NK-92 (cell line): ENCODE data around the gene BRME1.
A peak's percentile ranks its signal among the peaks of the same experiment; 100 is the strongest.

Experiments
- DNase-seq: peaks from one replicate; lab custom pipeline; 2025; ENCODE audit not compliant: unreplicated experiment; lab: John Stamatoyannopoulos, UW

Gene BRME1

DNA sequence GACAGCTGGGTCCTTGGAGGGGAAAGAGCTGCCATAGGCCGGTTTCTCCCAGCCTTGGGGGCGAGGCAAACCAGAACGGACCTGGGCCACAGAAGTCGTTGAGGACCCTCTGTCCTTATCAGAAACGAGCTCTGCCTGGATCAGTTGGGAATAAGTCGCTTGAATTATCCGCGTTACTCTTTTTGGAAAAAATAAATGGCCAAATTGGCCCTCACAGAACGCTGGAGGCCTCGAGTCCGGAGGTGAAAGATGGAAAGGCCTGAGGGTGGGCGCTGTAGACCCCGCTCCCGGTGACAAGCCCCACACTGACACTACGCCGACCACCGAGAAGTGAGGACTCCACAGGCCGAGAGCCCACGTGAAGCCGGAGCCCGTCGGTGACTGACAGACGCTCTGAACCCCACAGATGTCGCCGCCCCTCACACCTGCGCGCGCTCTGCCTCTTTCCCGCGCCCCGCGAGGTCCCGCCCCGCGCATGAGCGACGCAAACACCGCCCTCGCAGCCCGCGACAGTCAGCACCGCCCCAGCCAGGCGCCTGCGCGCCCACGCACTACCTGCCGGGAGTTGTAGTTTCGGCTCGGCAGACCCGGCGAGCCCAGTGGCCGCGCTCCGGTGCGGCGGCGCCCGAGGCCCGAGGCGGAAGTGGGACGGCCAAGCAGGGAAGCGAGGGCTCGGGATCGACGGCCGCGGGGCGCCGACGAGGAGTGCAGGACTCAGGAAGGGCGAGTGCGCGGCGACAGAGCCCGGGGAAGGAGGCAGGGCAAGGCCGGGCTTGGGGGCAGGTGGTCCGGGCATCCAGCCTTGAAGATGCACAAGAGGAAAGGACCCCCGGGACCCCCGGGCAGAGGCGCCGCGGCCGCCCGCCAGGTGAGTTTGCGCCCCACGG lies at the start of gene BRME1, which contains the start of gene CC2D1A:
TSS of gene BRME1 (minus strand) at position 484 of the 887 bp plus-strand sequence. CDS start 1,225 bp downstream, outside the sequence.
TSS of gene CC2D1A (plus strand) at position 568 of the 887 bp plus-strand sequence. CDS start at position 809, 241 bp downstream.
- DNase-seq: peak; percentile 58

DNA sequence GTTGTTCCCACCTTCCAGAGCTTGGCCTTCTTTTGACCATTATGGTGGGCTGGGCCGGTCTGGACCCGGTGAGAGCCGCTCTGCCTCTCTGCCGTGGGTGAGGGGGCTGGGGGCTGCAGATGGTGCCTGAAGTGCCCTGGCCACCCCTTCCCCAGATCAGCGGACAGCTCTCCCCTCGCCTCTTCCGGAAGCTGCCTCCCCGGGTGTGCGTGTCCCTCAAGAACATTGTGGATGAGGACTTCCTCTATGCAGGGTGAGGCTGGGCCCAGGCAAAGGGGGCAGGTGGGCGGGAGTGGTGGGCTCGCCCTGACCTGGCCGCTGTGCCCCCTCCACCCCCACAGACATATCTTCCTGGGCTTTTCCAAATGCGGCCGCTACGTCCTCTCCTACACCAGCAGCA lies 48.3 kb upstream of the BRME1 start:
- DNase-seq: no peak

DNA sequence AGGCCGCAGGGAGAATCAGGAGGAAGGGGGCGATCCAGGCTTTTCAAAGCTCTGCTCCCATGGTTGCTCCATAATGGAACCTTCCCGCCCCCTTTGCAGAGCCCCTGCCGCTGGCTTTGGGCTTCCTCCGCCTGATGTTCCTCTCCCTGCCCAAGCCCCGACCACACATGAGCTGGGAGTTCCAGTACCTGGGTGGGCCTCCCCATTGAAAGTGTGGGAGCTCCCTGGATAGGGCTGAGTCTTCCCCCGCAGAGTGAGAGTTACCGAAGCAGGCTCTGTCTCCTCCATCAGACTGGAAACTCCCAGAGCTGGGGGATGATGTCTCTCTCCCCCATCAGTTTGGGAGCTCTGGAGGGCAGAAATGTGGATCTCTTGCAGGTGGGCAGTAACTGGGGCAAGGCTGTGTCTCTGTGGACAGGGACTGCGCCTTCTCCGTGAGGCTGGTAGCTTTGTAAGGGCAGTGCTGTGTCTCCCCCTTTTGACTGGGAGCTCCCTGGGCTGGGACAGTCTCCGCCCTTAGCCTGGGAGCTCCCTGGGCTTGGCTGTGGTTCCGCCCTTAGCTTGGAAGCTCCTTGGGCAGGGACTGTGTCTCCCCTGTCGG lies 47.1 kb upstream of the BRME1 start:
- DNase-seq: no peak

DNA sequence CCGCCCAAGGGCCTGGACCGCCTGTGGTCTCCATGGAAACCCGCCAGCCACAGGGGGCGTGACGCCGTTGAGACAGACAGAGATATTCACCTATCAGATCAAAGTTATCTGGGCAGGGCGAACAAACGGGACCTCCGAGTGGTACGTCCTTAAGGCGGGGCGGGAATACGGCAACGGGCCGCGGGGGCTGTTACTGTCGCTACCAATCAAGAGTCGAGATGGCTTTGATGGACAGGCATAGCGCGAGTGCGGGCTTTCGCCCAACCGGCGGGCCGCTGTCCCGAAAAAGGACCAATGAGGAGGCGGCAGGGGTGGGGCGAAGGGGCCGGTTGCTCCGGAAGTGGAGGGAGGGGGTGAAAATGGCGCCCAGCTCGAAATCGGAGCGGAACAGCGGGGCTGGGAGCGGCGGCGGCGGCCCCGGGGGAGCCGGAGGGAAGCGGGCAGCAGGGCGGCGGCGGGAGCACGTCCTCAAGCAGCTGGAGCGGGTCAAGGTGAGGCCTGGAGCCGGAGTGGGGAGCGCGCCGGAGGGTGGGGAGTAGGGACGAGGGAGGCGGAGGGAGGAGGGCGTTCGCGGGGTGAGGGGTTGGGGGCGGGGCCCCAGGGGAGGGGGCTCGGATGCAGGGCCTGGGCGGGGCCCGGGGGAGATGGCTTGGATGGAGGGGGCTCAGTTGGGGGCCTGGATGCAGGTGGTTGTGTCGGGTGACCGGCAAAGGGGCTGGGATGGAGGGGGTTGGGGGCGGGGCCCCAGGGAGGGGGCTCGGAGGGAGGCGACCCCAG lies 46.4 kb upstream of the BRME1 start, which contains the start of gene DCAF15:
TSS of gene DCAF15 (plus strand) at position 356 of the 777 bp plus-strand sequence. CDS start at position 360, 4 bp downstream.
- peak; percentile 92 for DNase-seq

DNA sequence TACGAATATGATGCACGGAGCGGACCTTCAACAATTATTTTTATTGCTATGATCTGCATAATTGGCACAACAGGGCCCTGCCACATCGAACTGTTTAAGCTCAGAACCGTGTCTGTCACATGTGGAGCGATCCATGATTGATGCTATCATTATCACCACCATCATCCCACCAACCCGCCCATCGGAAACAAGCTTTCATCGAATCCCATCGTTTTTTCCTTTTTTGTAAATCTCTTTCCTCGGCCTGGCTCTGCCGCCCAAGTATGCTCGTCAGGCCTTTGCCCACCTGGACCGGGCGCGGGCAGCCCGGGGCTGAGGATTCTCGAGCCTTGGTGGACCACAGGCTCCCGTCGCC lies 45.9 kb upstream of the BRME1 start:
- DNase-seq: no peak

DNA sequence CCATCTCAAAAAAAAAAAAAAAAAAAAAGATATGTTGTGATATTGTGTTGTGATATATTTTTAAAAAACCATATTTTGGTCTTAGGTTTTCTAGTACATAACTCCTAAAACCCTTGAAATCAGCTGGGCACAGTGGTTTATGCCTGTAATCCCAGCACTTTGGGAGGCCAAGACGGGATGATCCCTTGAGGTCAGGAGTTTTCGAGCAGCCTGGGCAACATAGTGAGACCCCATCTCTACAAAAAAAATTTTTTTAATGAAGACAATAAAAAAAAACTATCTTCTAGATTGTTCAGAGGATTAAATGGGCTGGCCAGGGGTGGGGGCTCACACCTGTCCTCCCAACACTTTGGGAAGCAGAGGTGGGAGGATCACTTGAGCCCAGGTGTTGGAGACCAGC lies 45.1 kb upstream of the BRME1 start:
- DNase-seq: no peak

DNA sequence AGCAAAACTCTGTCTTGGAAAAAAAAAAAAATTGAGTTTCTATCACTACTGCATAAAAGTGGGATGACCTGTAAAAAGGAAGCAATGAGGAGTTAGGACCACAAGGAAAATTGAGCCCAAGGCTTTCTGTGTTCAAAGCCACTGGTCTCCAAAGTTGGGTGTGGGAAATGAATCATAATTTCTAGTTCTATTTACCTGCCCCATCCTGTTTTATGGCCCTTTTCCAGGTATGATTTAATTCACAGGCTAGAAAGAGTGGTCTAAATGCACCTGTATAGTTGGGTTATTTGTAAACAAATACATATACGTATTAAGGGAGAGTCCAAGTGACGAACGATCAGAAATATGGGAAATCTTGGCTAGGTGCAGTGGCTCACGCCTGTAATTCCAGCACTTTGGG lies 40.5 kb upstream of the BRME1 start:
- DNase-seq: no peak

DNA sequence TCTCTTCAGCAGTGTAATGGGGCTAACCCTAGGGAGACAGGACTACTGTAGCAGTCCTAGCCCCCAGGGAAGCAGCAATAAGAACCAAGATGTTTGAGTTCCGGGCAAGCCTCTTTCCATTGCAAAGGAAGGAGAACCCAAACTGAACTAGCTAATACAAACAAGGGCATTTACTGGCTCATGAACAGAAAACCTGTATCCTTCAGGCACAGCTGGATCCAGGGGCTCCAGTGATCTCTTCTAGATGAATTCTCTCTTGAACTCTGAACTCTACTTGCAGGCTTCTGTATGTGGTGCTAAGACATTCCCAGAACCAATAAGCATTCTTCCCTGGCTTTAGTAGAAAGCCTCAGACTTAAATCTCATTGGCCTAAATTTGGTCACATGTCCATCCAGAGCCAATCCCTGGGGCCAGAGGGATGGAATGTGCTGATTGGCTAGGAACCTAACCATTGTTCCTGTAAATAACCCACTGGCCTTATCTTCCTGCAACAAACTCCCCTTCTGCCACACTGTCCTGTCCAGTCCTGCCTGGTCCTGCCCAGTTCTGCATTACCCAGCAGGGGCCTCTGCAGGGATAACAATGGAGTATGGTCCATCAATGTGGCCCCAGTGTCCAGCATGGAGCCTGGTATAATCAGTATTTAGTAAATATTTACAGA lies 36.2 kb upstream of the BRME1 start:
- no peak for DNase-seq

DNA sequence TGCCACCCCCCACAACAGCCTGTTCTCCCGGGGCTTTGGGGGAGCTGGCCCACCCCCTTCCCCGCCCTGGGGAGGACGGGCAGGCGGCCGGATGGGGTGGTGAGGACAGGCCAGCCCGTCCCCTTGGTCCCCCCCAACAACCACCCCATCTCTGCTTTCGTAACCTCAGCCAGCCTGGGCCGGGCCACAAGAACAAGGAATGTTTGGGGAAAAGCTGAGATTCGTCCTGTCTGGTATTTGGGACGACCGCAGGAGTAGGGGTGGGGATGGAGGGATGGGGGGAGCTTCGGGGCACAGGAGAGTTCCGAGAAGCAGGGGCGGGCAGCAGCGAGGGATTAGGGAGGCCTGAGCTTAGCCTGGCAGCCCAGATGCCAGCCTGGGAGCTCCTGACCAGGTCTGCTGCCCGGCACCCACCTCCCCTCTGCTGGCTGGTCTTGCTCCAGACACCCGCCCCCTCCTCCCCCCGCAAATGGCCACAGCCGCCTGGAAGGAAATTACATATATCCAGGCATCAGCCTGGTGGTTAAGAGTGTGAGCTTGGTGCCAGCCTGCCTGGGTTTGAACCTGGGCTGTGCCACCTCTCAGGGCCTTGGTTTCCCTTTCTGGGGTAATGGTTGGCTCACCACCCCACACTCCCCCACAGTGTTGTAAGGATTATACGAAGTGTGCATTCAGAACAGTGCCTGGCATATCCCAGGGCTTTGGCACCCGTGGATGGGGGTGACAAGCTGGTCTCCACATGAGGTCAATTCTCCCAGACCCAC lies 32.6 kb upstream of the BRME1 start, which contains the start of gene PODNL1:
TSS of gene PODNL1 (minus strand) at position 117 of the 764 bp plus-strand sequence. CDS start 236 bp downstream, outside the sequence.
- DNase-seq: no peak

DNA sequence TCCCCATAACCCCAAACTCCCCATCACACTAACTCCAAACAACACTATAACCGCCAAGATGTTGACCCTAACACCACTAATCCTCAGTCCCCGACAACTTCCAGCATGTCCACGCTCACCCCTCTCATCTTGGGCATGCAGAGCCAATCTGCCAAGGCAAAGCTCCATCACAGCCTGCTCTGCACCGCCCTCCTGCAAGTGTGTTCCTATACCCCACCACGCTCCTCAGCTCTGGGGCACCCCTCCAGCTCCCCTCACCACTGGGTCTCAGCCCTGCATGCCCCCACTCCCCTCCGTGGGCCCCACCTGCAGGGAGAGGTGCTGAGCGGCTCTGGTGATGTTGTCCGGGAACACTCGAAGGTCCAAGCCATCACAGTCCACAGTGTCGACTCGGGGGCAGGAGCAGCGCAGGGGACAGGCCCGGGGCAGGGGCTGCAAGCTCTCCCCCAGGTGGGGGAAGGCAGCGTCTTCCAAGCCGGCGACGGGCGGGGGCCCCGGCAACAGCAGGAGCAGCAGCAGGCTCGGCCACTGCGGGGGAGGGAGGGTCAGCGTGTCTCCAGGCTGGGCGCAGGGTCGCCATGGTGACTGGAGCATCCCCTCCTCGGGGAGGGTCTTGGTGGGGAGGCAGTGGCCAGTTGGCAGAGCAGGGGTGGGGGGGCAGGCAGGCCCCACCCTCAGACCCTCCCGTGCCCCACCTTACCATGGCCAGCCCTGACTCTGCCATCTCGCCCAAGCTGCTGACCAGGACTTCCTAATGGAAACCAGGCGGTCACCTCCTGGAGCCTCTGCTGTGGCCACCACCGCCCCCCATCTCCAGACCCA lies 31.8 kb upstream of the BRME1 start:
- no peak for DNase-seq

DNA sequence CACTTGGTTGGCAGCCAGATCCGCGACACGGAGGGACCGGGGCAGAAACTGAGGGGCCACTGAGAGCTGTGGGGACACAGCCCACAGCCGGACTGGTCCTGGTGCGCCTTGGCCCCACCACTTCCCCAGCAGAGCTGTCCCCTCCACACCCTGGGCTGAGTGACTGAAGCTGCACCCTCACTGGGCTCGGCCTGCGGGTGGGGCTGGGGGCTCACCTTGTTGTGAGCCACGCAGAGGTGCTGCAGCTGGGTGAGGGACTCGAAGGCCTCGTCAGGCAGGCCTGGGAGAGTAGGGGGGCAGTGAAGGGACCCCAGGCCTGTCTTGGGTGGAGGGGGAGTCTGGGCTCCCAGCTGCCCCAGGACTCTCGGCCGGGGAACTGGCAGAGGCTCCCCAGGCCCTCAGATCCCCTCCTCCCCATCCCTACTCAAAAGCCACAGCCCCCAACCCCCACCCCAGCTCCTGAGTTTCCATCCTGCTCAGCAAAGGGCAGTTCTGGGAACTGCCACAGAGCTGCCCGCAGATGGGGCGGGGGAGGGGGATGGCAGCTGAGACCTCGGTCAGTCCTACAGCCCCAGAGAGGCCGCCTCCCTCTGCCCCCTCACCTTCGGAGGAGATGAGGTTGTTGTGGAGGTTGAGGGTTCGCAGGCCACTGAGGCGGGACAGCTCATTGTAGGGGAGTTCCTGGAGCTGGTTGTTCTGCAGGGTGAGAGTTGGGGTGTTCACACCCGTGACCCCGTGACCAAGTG lies 30.0 kb upstream of the BRME1 start:
- DNase-seq: no peak

DNA sequence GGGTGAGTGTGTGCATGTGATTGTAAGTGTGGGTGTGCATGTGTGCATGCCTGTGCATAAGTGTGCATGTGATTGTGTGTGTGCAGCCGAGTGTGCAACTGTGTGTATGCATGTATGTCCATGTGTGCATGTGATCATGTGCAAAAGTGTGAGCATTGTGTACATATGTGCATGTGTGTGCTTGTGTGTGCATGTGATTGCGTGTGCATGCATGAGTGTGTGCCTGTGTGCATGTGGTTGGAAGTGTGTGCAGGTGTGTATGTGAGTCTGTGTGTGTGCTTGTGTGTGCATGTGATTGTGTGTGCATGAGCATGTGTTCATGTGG lies 28.8 kb upstream of the BRME1 start:
- DNase-seq: no peak

DNA sequence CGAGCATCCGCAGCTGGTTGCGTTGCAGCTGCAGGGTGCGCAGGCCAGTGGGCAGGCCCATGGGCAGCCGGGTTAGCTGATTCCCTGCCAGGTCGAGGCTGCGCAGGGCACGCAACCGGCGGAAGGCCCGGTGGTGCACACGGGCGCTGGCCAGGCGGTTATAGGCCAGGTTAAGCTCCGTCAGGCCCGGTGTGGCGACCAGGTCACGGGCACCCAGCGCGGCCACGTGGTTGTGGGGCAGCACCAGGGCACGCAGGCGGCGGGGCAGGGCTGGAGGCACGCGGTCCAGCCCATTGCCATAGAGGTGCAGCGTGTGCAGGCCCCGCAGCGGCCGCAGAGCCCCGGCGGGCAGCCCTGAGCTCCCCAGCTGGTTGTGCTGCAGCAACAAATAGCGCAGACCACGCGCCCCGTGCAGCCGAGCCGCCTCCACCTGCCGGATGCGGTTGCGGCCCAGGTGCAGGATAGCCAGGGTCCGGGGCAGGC lies 27.0 kb upstream of the BRME1 start:
- no peak for DNase-seq

DNA sequence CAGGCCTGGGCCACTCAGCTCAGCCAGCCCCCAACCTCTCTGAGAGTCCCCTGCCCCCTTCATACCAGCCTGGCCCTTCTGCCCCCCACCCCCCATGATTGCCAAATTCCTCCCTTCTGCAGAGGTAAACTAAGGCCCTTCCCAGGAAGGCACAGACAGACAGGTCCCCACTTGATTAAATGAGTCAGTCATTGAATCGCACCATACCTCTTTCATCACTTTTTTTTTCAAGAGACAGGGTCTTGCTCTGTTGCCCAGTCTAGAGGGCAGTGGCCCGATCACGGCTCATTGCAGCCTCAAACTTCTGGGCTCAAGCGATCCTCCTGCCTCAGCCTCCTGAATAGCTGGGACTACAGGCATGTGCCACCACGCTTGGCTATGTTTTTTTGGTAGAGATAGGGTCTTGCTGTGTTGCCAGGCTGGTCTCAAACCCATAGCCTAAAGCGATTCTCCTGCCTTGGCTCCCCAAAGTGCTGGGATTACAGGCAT lies 26.3 kb upstream of the BRME1 start:
- no peak for DNase-seq

DNA sequence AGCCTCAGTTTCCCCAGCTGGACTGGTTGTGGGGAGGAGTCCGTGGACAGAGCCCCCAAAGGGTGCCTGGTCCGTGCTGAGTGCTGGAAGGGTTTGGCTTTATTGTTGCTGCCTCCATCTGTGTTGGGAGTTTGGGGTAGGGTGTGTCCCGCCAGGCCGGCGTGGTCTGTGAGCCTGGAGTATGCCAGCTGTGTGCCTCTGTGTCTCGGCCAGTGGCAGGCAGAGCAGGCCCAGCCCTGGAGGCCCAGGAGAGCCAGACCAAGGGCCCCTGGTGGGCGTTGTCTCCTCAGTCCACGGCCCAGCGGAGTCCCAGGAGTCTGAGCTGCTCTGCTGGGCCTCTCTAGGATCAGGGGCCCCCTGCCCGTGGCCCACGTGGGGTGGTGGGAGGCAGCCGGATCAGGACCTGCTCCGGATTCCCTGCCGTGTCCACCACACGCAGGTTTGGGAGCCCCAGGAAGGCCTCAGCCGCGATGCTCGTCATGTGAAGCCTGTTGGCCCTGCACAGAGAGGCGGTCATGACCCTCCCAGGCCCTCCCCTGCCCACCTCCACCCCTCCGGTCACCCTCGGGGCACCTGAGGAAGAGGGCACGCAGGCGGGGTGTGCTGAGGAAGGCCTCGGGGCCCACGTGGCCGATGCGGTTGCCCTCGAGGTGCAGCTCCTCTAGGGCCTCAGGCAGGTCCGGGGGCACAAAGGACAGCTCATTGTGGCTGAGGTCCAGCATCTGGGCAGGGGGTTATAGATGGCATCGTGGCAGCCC lies 25.7 kb upstream of the BRME1 start:
- DNase-seq: no peak

DNA sequence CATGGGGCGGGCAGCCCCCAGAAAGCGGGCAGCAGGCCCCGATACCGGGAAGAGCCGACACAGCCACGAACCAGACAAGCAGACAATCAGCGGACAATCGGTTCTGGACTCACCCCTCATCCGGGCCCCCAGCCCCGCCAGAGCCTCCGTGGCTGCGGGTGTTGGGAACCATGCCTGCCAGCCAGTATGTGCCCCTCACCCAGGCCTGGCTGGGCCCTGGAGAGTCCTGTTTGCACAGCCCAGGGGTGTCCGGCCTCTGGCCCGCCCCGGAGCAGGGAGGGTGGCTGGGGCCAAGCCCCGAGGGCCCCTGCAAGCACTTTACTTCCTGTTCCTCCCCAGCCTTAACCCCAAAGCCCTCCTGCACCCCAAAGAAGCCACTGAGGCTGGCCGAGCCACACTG lies 24.5 kb upstream of the BRME1 start:
- DNase-seq: no peak

DNA sequence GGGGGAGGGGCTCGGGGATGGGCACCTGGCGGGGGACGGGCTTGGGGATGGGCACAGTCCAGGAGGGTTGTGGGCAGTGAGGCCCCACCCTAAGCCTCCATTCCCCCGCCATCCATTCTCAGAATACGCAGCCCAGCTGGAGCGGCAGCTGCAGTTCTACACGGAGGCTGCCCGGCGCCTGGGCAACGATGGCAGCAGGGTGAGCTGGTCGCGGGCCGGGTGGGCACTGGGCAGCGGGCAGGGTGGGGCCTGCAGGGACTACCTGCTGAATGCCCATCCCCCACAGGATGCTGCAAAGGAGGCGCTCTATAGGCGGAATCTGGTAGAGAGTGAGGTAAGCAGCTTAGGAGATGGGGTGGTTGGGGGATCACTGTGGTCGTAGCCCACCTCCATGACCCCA lies 24.0 kb upstream of the BRME1 start:
- DNase-seq: no peak

DNA sequence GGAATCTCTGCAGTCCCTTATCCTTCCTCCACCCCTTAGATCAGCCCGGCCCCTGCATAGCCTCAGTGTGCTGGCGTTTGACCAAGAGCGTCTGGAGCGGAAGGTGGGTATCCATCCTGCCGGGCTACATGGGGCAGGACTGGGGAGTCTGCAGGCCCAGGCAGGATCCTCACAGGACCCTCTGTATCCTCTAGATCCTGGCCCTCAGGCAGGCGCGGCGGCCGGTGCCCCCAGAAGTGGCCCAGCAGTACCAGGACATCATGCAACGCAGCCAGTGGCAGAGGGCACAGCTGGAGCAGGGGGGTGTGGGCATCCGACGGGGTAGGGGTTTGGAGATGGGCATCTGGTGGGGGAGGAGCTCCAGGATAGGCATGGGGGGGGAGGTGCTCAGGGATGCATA lies 23.4 kb upstream of the BRME1 start:
- no peak for DNase-seq
